HUDEP-2 (cell line): Measurements from ENCODE around the gene NBPF3.
A peak's percentile ranks its signal among the peaks of the same experiment; 100 is the strongest.

Source experiments
- DNase-seq, 76 experiments: peaks; one replicate each; lab custom pipeline; 2025; ENCODE audit not compliant: unreplicated experiment in 76 of 76; lab: John Stamatoyannopoulos, UW

Gene NBPF3

DNA sequence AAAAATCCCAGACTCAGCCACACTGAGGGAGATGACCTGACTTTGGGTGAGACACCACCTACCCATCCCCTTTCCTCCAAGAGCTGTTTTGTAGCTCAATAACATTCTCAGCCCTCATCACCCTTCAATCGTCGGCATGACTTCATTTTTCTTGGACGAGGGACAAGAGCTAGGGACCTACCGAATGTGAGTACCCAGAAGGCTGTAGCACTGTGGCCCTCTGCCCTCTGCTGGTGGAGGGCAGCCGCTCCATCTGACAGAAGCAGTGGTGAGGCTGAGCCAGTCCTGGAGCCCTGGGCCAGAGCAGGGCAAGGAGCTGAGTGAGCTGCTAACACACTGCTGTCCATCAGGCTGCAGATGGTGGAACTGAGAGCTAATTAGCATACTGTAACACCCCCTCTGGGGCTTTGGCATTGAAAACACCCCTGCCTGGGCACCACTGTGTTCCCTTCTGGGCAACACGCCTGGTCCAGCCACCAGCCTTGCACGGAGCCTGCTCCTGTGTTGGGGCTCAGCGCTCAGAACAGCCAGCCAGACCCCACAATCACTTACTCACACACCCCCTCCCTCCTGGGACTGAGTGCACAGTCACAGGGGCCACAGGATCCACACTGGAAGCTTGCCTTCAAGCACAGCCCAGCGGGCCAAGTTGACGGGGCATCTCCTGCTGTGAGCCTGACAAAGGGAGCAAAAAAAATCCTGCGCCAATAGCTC is 51.0 kb downstream of the NBPF3 start:
- DNase-seq, result peak in 44 of 76 experiments; percentile 7 to 76 (median 25)

GRCh38 chr1:21491488-21492355 is 51.8 kb downstream of the NBPF3 start:
- no peak for DNase-seq

DNA sequence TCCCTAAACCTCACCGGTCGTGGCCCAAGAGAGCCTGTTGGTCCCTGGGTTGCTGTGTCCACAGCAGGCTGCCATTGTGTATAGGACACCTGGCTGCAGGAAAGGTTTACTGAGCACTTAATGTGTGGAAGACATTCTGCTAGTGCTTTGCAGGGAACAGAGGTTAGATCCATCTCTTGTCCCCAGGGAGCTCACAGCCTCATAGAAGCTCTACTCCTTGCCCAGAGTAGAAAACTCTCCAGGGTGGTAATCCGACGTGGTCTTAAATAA is 52.4 kb downstream of the NBPF3 start:
- DNase-seq, result no peak

GRCh38 chr1:21494196-21494595 is 54.3 kb downstream of the NBPF3 start:
- no peak for DNase-seq

GRCh38 chr1:21495225-21495820 is 55.4 kb downstream of the NBPF3 start:
- no peak for DNase-seq

DNA sequence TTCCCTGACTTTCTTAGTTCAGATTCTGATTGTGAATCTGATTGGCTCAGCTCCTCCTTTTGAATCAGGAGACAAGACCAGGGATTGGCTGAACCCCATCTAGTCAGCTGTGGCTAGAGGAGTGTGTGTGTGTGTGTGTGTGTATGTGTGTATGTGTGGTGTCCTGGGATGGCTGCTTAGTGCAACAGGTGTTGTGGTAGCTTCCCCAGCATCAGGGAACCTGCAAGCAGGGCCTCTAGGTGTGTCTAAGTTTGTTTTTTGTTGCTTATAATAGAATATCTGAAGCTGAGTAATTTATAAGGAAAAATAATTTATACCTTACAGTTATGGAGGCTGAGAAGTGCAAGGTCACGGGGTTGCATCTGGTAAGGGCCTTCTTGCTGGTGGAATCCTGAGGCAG is 56.1 kb downstream of the NBPF3 start:
- DNase-seq, result no peak

GRCh38 chr1:21496886-21497285 is 56.9 kb downstream of the NBPF3 start:
- DNase-seq, result no peak

DNA sequence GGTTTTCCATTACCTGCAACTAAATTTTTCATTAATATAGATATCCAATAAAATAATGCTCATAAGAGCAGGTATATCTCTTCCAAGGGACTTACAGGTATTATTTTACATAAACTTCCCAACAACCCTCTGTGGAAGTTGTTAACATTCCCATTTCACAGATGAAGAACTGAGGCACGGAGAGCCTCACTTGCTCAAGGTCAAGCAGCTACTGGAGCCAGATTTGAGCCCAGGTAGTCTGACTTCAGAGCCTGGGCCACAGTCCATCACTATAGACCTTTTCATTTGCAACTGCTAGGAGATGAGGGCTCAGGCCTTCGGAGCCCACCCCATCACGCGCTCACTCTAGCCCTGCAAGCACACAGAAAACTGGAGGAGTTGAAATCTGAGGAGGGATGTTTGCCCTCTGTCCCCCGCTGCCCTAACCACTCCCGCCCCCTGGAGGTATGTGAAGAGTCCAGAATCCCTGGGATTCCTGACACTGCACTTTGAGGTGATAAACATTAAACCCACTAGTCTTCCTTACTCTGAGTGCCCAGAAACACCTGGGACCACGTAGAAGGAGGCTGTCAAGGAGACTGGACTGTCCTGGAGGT is 57.6 kb downstream of the NBPF3 start:
- no peak for DNase-seq

- DNase-seq, result no peak
These were observed 59.5 kb downstream of the NBPF3 start for GRCh38 chr1:21499283-21499950.

DNA sequence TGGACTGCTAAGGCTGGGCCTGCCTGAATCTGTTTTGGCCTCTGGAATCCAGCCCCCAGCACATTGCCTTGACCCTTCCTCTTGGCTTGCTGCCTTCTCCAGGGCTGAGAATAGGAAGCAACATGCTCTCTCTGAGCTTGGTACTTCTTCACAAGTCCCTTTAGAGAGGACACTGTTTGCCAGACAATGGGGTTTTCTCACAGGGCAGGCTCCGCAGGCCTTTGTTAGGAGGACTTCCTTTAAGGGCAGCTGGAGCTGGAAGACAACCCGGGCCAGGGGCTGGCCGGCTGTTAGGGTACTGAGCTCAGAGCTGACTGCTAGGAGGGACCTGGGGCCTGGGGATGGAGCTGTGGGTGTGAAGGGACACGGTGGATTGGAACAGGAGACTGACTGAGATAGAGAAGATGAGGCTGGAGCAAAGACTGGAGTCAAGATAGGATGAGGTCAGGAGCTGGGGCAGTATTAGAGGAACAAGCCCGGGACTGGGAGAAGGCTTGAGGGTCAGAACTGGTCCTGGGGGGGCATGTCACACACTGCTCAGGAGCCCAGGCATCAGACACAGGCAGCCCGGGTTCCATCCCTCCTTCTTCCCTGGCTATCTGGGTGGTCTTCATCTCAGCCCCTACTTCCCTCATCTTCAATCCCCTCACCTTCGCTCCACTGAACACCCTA is 63.9 kb downstream of the NBPF3 start:
- DNase-seq, result no peak

- DNase-seq, result no peak
These were observed 66.9 kb downstream of the NBPF3 start for GRCh38 chr1:21506804-21507203.

DNA sequence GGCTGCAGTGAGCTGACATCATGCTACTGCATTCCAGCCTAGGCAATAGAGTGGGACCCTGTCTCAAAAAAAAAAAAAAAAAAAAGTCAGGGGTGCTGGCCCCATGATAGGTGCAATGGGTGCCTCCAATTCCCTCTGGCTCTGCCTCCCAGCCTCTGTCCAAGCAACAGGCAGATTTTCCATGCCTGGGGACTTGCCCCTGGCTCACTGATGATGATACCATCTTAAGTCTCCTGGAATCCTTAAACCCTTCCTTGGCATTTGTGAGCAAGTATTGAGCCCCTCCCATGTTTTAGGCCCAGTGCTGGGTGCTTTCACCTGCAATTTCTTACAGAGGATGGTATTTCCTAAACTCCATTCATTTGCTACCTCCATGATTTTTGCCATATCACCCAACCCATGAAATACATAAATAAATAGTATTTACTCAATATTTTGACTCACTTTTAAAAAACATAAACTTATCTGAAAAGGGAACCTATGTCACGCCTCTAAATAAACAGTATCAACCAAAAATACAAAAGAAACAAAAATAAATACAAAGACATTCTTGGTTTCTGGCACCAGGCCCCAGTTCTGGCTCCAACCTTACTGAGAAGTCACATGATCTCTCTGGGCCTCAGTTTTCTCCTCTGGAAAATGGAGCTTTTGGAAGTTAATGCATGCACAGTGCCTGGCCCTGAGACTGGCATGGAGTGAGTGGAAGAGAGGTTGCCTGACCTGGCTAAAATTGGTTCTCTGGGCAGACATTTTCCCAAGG is 67.8 kb downstream of the NBPF3 start:
- no peak for DNase-seq

DNA sequence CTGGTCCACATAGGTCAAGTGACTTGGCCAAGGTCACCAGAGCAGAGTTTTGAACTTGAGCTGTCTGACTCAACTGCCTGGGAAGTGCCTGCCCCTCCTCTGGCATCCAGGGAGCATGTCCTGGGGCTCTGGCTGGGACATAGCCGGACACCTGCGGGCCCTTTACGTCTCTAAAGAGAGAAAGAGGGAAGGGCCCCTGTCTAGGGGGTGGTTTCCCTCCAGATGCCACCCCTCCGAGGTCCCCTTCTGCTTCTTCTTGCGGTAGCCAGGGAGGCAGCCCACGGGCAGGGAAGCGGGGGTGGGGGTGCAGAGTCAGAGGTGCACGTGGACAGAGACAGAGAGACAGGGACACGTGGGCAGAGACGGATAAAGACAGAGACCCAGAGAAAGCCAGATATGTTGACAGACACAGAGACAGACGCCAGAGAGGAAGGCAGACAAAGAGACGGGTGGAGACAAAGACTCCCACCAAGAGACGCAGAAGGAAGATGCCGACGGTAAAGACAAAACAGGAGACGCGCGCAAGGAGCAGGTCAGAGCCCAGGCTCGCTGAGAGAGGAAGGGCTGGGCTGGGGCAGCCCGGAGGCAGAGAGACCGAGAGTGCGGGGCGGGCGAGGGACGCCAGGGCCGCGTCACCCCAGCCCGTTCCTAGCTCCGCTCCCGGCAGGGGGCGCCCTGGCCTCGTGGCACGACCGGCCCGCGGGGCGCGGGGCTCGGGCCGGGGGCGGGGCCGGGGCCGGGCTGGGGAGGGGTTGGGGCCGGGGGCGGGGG is 68.8 kb downstream of the NBPF3 start:
- peak in 55 of 76 experiments; percentile 6 to 79 (median 49) for DNase-seq

GRCh38 chr1:21509351-21510112 is 69.6 kb downstream of the NBPF3 start, which contains the start of gene ALPL:
ALPL (plus strand) TSS chr1:21509423; CDS start chr1:21554082, 44,659 bp downstream.
- no peak for DNase-seq

DNA sequence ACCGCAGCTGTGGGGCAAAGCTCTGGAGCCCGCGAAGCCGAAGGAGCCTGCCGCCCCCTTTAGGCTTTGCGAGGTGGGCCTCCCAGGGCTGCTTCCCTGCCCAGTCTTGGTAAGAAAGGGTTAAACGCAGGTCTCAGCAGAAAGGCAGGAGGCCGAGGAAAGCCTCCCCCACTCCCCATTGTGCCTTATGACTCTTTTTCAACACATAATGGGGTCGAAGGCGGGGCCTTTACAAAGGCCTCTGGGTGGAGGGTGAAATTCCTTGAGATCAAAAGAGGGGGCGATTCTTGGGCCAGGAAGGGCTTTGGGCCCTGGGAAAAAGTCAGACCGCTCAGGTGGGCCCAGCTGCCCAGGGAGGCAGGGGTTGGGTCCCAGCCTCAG is 70.2 kb downstream of the NBPF3 start:
- DNase-seq, result no peak

GRCh38 chr1:21510885-21511578 is 71.1 kb downstream of the NBPF3 start:
- peak in 7 of 76 experiments; percentile 5 to 12 (median 10) for DNase-seq
